Keratinocyte (primary cell): ENCODE results near the gene PAOX. TPM values are rescaled to one million over a fixed set of nuclear protein-coding genes. Genes with fewer than 3 reads are reported as not detected.
"Not testable (repeated sequence)": the region's sequence is repeated elsewhere in the genome, so short reads cannot be mapped to it uniquely, and the experiment has no call there.

ENCODE experiments used
- DNase-seq: peaks from one replicate; pipeline ENCODE4 v3.0.0-alpha.2; 2011; ENCODE audit warnings: low read depth, missing footprints, low spot score
- FAIRE-seq: peaks from 2 replicates; lab custom pipeline; 2011; peaks lifted over from hg19 to GRCh38; lab: Jason Lieb, UNC
- H2AFZ ChIP-seq: 2 replicates; pipeline ENCODE4 v1.6.0; 2012; ENCODE audit warnings: low read length, control low read depth, inconsistent platforms; ENCODE audit not compliant: control insufficient read depth
- H3K27ac ChIP-seq: 2 replicates; pipeline ENCODE4 v1.5.1; 2011; ENCODE audit warnings: low read length; ENCODE audit not compliant: control insufficient read depth, insufficient read depth
- H3K27me3 ChIP-seq: 3 replicates; pipeline ENCODE4 v1.6.0; 2011; ENCODE audit warnings: low read length; ENCODE audit not compliant: control insufficient read depth, insufficient read depth; ENCODE audit errors: extremely low read depth
- H3K36me3 ChIP-seq, 2 experiments: 2 replicates in 1 of 2; 3 replicates in 1 of 2; pipeline ENCODE4 v1.5.1; 2011; ENCODE audit warnings: low read length in 2 of 2, mild to moderate bottlenecking in 1 of 2; ENCODE audit not compliant: control insufficient read depth in 2 of 2, insufficient read depth in 2 of 2; ENCODE audit errors: extremely low read depth in 1 of 2
- H3K4me1 ChIP-seq: 3 replicates; pipeline ENCODE4 v1.5.1; 2011; ENCODE audit warnings: low read length; ENCODE audit not compliant: control insufficient read depth, insufficient read depth; ENCODE audit errors: extremely low read depth
- H3K4me2 ChIP-seq: 3 replicates; pipeline ENCODE4 v1.6.0; 2011; ENCODE audit warnings: low read depth, low read length; ENCODE audit not compliant: control insufficient read depth, insufficient read depth; ENCODE audit errors: extremely low read depth
- H3K4me3 ChIP-seq, 3 experiments: fragments of 200-600 bp in 1 of 3; sonication (generic) in 1 of 3; 2 replicates in 2 of 3; 3 replicates in 1 of 3; pipeline ENCODE4 v1.5.1; 2011 to 2016; ENCODE audit warnings: low read length in 3 of 3, mild to moderate bottlenecking in 3 of 3, control low read depth in 2 of 3, inconsistent platforms in 1 of 3, low read depth in 1 of 3, mixed read lengths in 1 of 3, mixed run types in 1 of 3, moderate library complexity in 1 of 3; ENCODE audit not compliant: control insufficient read depth in 2 of 3, insufficient read depth in 2 of 3; ENCODE audit errors: extremely low read depth in 1 of 3
- H3K79me2 ChIP-seq: 2 replicates; pipeline ENCODE4 v1.6.0; 2012; ENCODE audit warnings: low read length; ENCODE audit not compliant: control insufficient read depth, insufficient read depth
- H3K9ac ChIP-seq: 3 replicates; pipeline ENCODE4 v1.6.0; 2011; ENCODE audit warnings: low read length; ENCODE audit not compliant: control insufficient read depth, insufficient read depth; ENCODE audit errors: extremely low read depth
- H3K9me1 ChIP-seq: 3 replicates; pipeline ENCODE4 v1.6.0; 2011; ENCODE audit warnings: low read length; ENCODE audit not compliant: control insufficient read depth, insufficient read depth; ENCODE audit errors: extremely low read depth
- H3K9me3 ChIP-seq: 2 replicates; pipeline ENCODE4 v1.5.1; 2012; ENCODE audit warnings: low read depth, low read length; ENCODE audit not compliant: control insufficient read depth
- H4K20me1 ChIP-seq: 3 replicates; pipeline ENCODE4 v1.6.0; 2011; ENCODE audit warnings: low read length; ENCODE audit not compliant: control insufficient read depth, insufficient read depth; ENCODE audit errors: extremely low read depth
- CTCF ChIP-seq, 3 experiments: IDR thresholded peaks in 1 of 3; conservative IDR thresholded peaks in 1 of 3; optimal IDR thresholded peaks in 1 of 3; 2 replicates in 2 of 3; 3 replicates in 1 of 3; pipeline versions ENCODE3 to v1.5.1; 2011; ENCODE audit warnings: low read length in 3 of 3, mild to moderate bottlenecking in 3 of 3, moderate library complexity in 2 of 3, control low read depth in 1 of 3, inconsistent platforms in 1 of 3; ENCODE audit not compliant: insufficient read depth in 2 of 3; ENCODE audit errors: extremely low read depth in 1 of 3
- EZH2 ChIP-seq: IDR thresholded peaks from one replicate; pipeline ENCODE4 v1.6.1; 2012; ENCODE audit warnings: inconsistent platforms, mild to moderate bottlenecking, low read length, moderate library complexity
- dilution Hi-C: fragments of 300-500 bp; cut with MboI; formaldehyde crosslinking; loops from one replicate; pipeline ENCODE4 v1.7.0; 2020; ENCODE audit warnings: low sequenced_read_pairs; ENCODE audit not compliant: extremely low pct_ligation_motif_present
- polyA plus RNA-seq, 5 experiments: library from polyadenylated mRNA; depleted of rRNA in 3 of 5; stranded (reverse) in 3 of 5; stranded (forward) in 1 of 5; unstranded in 1 of 5; fragments of >200 nt; gene quantifications; 1 replicate in 1 of 5; 2 replicates in 3 of 5; 3 replicates in 1 of 5; pipeline versions ENCODE4 v1.2.1 to v1.2.3, GENCODE V29; 2011 to 2012; ENCODE audit warnings: missing spikeins in 2 of 5, low read depth in 1 of 5, low replicate concordance in 1 of 5

PAOX gene
- polyA plus RNA-seq, 1 donor (not counting 4 experiments of a cell fraction or from before 2014, with no cell fraction given) = 2.6 TPM

GRCh38 chr10:133422223-133422806 is 43.3 kb downstream of the PAOX start:
- FAIRE-seq = no peak
- no peak overlapping the region for H3K9ac ChIP-seq
- dilution Hi-C loops = no loop called here

DNA sequence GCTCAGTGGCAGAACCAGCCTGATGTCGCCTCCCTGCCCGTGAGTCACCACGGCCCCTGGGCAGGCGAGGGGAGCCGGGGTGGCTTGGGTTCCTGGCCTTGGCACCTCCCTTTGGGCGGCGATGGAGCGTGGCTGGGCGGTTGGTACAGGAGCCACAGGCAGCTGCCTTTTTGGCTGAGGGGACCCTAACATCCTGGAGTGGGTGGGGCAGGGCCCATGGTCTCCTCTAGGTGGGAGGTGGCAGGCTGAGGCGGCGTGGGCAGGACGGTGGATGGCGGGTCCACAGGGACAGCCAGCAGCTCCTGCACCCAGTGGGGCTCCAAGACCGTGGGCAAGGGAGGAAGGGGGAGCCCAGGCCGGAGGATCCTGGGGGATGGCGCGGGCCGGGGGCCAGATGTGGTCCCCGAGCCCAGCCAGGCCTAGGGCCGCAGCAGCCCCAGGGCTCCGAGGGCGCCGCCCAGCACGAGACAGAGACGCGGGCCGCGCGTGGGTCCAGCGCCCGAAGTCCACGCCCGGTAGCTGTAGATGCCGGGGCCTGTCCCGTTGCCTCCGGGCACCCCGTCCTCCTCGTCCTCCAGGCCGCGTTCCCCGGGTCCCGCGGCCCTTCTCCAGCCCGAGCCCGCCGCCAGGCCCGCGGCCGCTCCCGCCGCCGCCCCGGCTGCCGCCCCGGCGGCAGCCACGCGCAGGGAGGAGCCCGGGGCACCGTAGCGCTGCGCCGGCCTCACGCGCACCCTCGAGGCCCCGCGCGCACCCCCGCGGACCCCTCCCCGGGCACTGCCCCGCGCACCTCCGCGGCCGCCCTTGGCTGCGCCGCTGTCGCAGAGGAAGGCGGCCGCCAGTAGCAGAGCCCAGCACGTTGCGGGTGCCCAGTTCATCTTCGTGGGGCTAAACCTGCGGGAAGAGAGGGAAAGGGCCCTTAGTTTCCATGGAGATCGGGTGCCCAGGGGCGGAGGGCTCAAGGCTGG is 44.0 kb downstream of the PAOX start:
- Histone ChIP-seq H3K36me3 (peaks cover 14% of the 10 kb centered on the region in 2 experiments), H3K27me3 (peaks cover 10% of the 10 kb centered on the region), H3K9me1 (peaks cover 2% of the 10 kb centered on the region), H3K4me1 (no peaks in the 10 kb centered on the region), H3K9me3 (no peaks in the 10 kb centered on the region), H3K4me2 (peak overlapping the region; percentile 5), H4K20me1 (peaks cover 11% of the 10 kb centered on the region), H3K27ac (no peak overlapping the region), H3K4me3 (no peak overlapping the region), H3K79me2 (no peaks in the 10 kb centered on the region), H2AFZ (no peak overlapping the region), H3K9ac (no peak overlapping the region)
- no peak for TF ChIP-seq CTCF (optimal IDR thresholded peaks at IDR 0.05 in 1 of 3, IDR thresholded peaks at IDR 0.05 in 1 of 3, conservative IDR thresholded peaks at IDR 0.05 in 1 of 3; ENCODE audit: extremely low read depth in 1 of 3, insufficient read depth in 2 of 3, low read length in 3 of 3)
- peak; percentile 72 for TF ChIP-seq EZH2
- FAIRE-seq (no peak), DNase-seq (no peak)
- dilution Hi-C loops = no loop called here

More at GRCh38 chr10:133422223-133422806, 43.3 kb downstream of the PAOX start:
- peaks cover 2% of the 10 kb centered on the region for H3K9me1 ChIP-seq
- H3K9me3 ChIP-seq = no peaks in the 10 kb centered on the region
- H3K27me3 ChIP-seq = peaks cover 10% of the 10 kb centered on the region
- no peaks in the 10 kb centered on the region for H3K79me2 ChIP-seq
- H3K4me3 ChIP-seq = no peak overlapping the region
- H3K4me2 ChIP-seq = no peak overlapping the region
- H4K20me1 ChIP-seq = peaks cover 11% of the 10 kb centered on the region
- H3K27ac ChIP-seq = no peak overlapping the region
- DNase-seq = no peak
- no peak overlapping the region for H2AFZ ChIP-seq
- TF ChIP-seq EZH2 (no peak), CTCF (optimal IDR thresholded peaks at IDR 0.05 in 1 of 3, IDR thresholded peaks at IDR 0.05 in 1 of 3, conservative IDR thresholded peaks at IDR 0.05 in 1 of 3; ENCODE audit: extremely low read depth in 1 of 3, insufficient read depth in 2 of 3, low read length in 3 of 3) (no peak)
- H3K36me3 ChIP-seq = peaks cover 14% of the 10 kb centered on the region in 2 experiments
- no peaks in the 10 kb centered on the region for H3K4me1 ChIP-seq

DNA sequence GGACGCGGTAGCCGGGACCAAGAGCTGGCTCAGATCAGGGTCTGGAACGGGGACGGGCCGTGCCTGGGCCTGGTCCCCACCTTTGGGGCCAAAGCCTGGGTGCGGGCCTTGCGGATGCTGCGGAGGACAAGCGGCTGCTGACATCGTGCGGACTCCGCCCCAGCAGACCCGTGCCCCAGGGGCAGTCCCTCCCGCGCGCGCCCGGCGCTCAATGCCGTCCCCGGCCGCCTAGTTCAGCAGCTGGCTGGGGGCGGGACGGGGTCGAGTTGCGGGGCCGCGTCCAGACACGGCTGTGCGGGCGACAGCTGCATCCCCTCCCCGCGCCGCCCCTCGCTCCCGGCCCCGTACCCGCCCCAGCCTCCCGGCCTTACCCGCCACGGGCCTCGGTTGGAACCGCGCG is 45.0 kb downstream of the PAOX start:
- H3K27me3 ChIP-seq, DNase-seq, H3K4me2 ChIP-seq, H3K9ac ChIP-seq, H3K9me3 ChIP-seq, H3K27ac ChIP-seq, H3K4me1 ChIP-seq, H3K79me2 ChIP-seq, H2AFZ ChIP-seq, H3K4me3 ChIP-seq, H3K9me1 ChIP-seq, dilution Hi-C loops, FAIRE-seq: not testable (repeated sequence)
- H3K36me3 ChIP-seq = peaks cover 7 to 10% of the 10 kb centered on the region in 2 experiments
- H4K20me1 ChIP-seq = peaks cover 11% of the 10 kb centered on the region
